ENCODE data around the gene PTPRM.

- no peak for TF ChIP-seq CTCF (optimal IDR thresholded peaks at IDR 0.05 in 1 of 3, IDR thresholded peaks at IDR 0.05 in 1 of 3, conservative IDR thresholded peaks at IDR 0.05 in 1 of 3; ENCODE audit: extremely low read depth in 1 of 3, insufficient read depth in 2 of 3, low read length in 3 of 3)
- no peak for TF ChIP-seq EZH2 (IDR thresholded peaks at IDR 0.05; ENCODE audit: low read length)
These were observed 712.7 kb downstream of the PTPRM start for GRCh38 chr18:8279781-8280330.
